Measurements from ENCODE around the gene SOX13.
A peak's percentile ranks its signal among the peaks of the same experiment; 100 is the strongest.

SOX13 gene
- long read RNA-seq = 0 reads

DNA sequence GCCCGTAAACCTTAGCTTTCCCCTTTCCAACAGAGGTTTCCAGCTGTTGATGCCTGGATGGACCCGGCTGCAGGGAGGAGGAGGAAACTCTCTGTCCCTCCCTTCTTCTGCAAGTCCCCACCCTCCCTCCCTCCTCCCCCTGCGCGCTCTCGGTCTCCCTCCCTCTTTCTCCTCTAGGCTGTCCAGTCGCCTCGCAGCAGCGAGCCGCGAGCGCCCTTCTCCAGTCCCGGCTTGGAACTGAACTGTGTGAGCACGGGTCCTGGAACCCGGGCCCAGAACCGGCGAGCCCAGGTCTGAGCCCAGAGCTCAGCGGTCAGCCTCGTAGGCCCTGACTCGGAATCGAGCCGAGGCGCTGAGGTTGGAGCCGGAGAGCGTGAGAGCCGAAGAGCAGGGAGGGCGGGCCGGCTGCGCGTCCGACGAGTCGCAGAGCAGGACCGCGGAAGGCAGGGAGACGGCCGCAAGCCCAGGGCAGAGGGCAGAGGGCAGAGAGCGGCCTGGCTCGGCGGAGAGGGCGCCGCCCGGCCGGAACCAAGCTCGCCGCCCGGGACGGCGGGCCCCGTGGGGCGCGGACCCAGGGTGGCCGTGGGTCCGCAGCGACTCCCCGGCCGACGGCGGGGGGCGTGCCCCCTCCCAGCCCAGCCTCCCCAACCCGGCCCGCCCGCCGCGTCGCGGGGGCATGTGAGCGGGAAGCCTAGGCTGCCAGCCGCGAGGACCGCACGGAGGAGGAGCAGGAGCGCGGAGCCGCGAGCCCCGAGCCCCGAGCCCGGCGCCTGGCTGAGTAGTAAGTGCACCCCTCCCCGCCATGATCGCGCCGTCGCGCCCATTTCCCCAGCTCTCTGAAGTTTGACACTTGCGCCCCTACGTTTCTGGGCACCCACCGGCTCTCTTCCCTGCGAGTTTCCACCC lies at the start of gene SOX13:
SOX13 (plus strand) TSS at position 185 of the 906 bp plus-strand sequence. CDS start 39,801 bp downstream, outside the sequence.
- Histone ChIP-seq H3K4me3 (replicated peaks; ENCODE audit: insufficient read depth, low read length) (peak within 1 kb of the TSS; percentile 54), H3K27ac (replicated peaks) (no peak within 1 kb of the TSS), H3K27me3 (ENCODE audit: insufficient read depth, poor library complexity, severe bottlenecking) (peaks cover 59% of the 10 kb centered on the region)
- peak in 1 of 2 experiments; percentile 44 for DNase-seq (ENCODE audit: low read depth in 1 of 2, low spot score in 1 of 2)
- TF ChIP-seq POLR2AphosphoS5 (IDR thresholded peaks at IDR 0.05; ENCODE audit: low read depth) (no peak), SPI1 (IDR thresholded peaks at IDR 0.05; ENCODE audit: borderline replicate concordance, low read depth) (no peak), GABPA (IDR thresholded peaks at IDR 0.05; ENCODE audit: low read depth) (no peak), CTCF (IDR thresholded peaks at IDR 0.05; ENCODE audit: insufficient read depth, low read length) (no peak)
- TF ChIP-seq, protein P1, sequence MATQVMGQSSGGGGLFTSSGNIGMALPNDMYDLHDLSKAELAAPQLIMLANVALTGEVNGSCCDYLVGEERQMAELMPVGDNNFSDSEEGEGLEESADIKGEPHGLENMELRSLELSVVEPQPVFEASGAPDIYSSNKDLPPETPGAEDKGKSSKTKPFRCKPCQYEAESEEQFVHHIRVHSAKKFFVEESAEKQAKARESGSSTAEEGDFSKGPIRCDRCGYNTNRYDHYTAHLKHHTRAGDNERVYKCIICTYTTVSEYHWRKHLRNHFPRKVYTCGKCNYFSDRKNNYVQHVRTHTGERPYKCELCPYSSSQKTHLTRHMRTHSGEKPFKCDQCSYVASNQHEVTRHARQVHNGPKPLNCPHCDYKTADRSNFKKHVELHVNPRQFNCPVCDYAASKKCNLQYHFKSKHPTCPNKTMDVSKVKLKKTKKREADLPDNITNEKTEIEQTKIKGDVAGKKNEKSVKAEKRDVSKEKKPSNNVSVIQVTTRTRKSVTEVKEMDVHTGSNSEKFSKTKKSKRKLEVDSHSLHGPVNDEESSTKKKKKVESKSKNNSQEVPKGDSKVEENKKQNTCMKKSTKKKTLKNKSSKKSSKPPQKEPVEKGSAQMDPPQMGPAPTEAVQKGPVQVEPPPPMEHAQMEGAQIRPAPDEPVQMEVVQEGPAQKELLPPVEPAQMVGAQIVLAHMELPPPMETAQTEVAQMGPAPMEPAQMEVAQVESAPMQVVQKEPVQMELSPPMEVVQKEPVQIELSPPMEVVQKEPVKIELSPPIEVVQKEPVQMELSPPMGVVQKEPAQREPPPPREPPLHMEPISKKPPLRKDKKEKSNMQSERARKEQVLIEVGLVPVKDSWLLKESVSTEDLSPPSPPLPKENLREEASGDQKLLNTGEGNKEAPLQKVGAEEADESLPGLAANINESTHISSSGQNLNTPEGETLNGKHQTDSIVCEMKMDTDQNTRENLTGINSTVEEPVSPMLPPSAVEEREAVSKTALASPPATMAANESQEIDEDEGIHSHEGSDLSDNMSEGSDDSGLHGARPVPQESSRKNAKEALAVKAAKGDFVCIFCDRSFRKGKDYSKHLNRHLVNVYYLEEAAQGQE (IDR thresholded peaks at IDR 0.05; ENCODE audit: insufficient replicate concordance, low read depth) = no peak

- Histone ChIP-seq H3K27ac (replicated peaks) (no peak overlapping the region), H3K4me3 (replicated peaks; ENCODE audit: insufficient read depth, low read length) (no peak overlapping the region), H3K27me3 (ENCODE audit: insufficient read depth, poor library complexity, severe bottlenecking) (peaks cover 7% of the 10 kb centered on the region)
- DNase-seq (ENCODE audit: low read depth in 1 of 2, low spot score in 1 of 2) = no peak
- TF ChIP-seq GABPA (IDR thresholded peaks at IDR 0.05; ENCODE audit: low read depth) (no peak), POLR2AphosphoS5 (IDR thresholded peaks at IDR 0.05; ENCODE audit: low read depth) (no peak), SPI1 (IDR thresholded peaks at IDR 0.05; ENCODE audit: borderline replicate concordance, low read depth) (no peak), CTCF (IDR thresholded peaks at IDR 0.05; ENCODE audit: insufficient read depth, low read length) (no peak)
- TF ChIP-seq, protein P1 (IDR thresholded peaks at IDR 0.05; ENCODE audit: insufficient replicate concordance, low read depth) = no peak
These were observed 46.8 kb upstream of the SOX13 start for GRCh38 chr1:204025917-204026707.

GRCh38 chr1:204027446-204027845 lies 45.5 kb upstream of the SOX13 start:
- TF ChIP-seq GABPA (IDR thresholded peaks at IDR 0.05; ENCODE audit: low read depth) = no peak
- no peak for TF ChIP-seq CTCF (IDR thresholded peaks at IDR 0.05; ENCODE audit: insufficient read depth, low read length)
- TF ChIP-seq, protein P1 (IDR thresholded peaks at IDR 0.05; ENCODE audit: insufficient replicate concordance, low read depth) = no peak
- no peak for TF ChIP-seq POLR2AphosphoS5 (IDR thresholded peaks at IDR 0.05; ENCODE audit: low read depth)
- no peak for TF ChIP-seq SPI1 (IDR thresholded peaks at IDR 0.05; ENCODE audit: borderline replicate concordance, low read depth)
- no peak overlapping the region for H3K4me3 ChIP-seq (replicated peaks; ENCODE audit: insufficient read depth, low read length)
- no peak overlapping the region for H3K27ac ChIP-seq (replicated peaks)
- no peak for DNase-seq (ENCODE audit: low read depth in 1 of 2, low spot score in 1 of 2)
- H3K27me3 ChIP-seq (ENCODE audit: insufficient read depth, poor library complexity, severe bottlenecking) = peaks cover 10% of the 10 kb centered on the region
